ENCODE data around the gene ADRA1B.
A peak's percentile ranks its signal among the peaks of the same experiment; 100 is the strongest.

Gene ADRA1B

GRCh38 chr5:159887050-159887449, 29.2 kb upstream of the ADRA1B start:
- Histone ChIP-seq H3K27me3 (ENCODE audit: control insufficient read depth, insufficient read depth, low read length) (no peaks in the 10 kb centered on the region), H3K9ac (ENCODE audit: low read depth, low read length) (no peak overlapping the region), H3K9me3 (replicated peaks; ENCODE audit: low read length) (no peaks in the 10 kb centered on the region), H3K36me3 (ENCODE audit: insufficient read depth, low read length) (no peaks in the 10 kb centered on the region), H3K4me3 (ENCODE audit: low read length) (no peak overlapping the region), H3K4me1 (ENCODE audit: control insufficient read depth, insufficient read depth, low read length) (peaks cover 30% of the 10 kb centered on the region), H3K4me2 (ENCODE audit: low read length) (no peak overlapping the region)

GRCh38 chr5:159888860-159889259, 27.4 kb upstream of the ADRA1B start:
- no peaks in the 10 kb centered on the region for H3K9me3 ChIP-seq (replicated peaks; ENCODE audit: low read length)
- H3K4me1 ChIP-seq (ENCODE audit: control insufficient read depth, insufficient read depth, low read length): peaks cover 18% of the 10 kb centered on the region
- no peaks in the 10 kb centered on the region for H3K36me3 ChIP-seq (ENCODE audit: insufficient read depth, low read length)
- H3K27me3 ChIP-seq (ENCODE audit: control insufficient read depth, insufficient read depth, low read length): no peaks in the 10 kb centered on the region
- H3K4me3 ChIP-seq (ENCODE audit: low read length): no peak overlapping the region
- no peak overlapping the region for H3K9ac ChIP-seq (ENCODE audit: low read depth, low read length)
- no peak overlapping the region for H3K4me2 ChIP-seq (ENCODE audit: low read length)

GRCh38 chr5:159890141-159890540, 26.1 kb upstream of the ADRA1B start:
- Histone ChIP-seq H3K9me3 (replicated peaks; ENCODE audit: low read length) (no peaks in the 10 kb centered on the region), H3K4me3 (ENCODE audit: low read length) (no peak overlapping the region), H3K27me3 (ENCODE audit: control insufficient read depth, insufficient read depth, low read length) (no peaks in the 10 kb centered on the region), H3K9ac (ENCODE audit: low read depth, low read length) (no peak overlapping the region), H3K4me2 (ENCODE audit: low read length) (no peak overlapping the region), H3K36me3 (ENCODE audit: insufficient read depth, low read length) (no peaks in the 10 kb centered on the region), H3K4me1 (ENCODE audit: control insufficient read depth, insufficient read depth, low read length) (peaks cover 5% of the 10 kb centered on the region)

- H3K4me2 ChIP-seq (ENCODE audit: low read length): no peak overlapping the region
- no peak overlapping the region for H3K4me3 ChIP-seq (ENCODE audit: low read length)
- H3K27me3 ChIP-seq (ENCODE audit: control insufficient read depth, insufficient read depth, low read length): no peaks in the 10 kb centered on the region
- H3K4me1 ChIP-seq (ENCODE audit: control insufficient read depth, insufficient read depth, low read length): no peaks in the 10 kb centered on the region
- H3K9me3 ChIP-seq (replicated peaks; ENCODE audit: low read length): no peaks in the 10 kb centered on the region
- H3K36me3 ChIP-seq (ENCODE audit: insufficient read depth, low read length): no peaks in the 10 kb centered on the region
- no peak overlapping the region for H3K9ac ChIP-seq (ENCODE audit: low read depth, low read length)
Observed at GRCh38 chr5:159891371-159891770, 24.9 kb upstream of the ADRA1B start.

GRCh38 chr5:159893040-159893695, 23.1 kb upstream of the ADRA1B start:
- no peak overlapping the region for H3K4me2 ChIP-seq (ENCODE audit: low read length)
- no peak overlapping the region for H3K9ac ChIP-seq (ENCODE audit: low read depth, low read length)
- H3K27me3 ChIP-seq (ENCODE audit: control insufficient read depth, insufficient read depth, low read length): no peaks in the 10 kb centered on the region
- H3K4me1 ChIP-seq (ENCODE audit: control insufficient read depth, insufficient read depth, low read length): peaks cover 8% of the 10 kb centered on the region
- H3K4me3 ChIP-seq (ENCODE audit: low read length): no peak overlapping the region
- no peaks in the 10 kb centered on the region for H3K9me3 ChIP-seq (replicated peaks; ENCODE audit: low read length)
- H3K36me3 ChIP-seq (ENCODE audit: insufficient read depth, low read length): no peaks in the 10 kb centered on the region

GRCh38 chr5:159894149-159894720, 22.0 kb upstream of the ADRA1B start:
- no peaks in the 10 kb centered on the region for H3K27me3 ChIP-seq (ENCODE audit: control insufficient read depth, insufficient read depth, low read length)
- no peaks in the 10 kb centered on the region for H3K36me3 ChIP-seq (ENCODE audit: insufficient read depth, low read length)
- H3K4me3 ChIP-seq (ENCODE audit: low read length): no peak overlapping the region
- no peak overlapping the region for H3K9ac ChIP-seq (ENCODE audit: low read depth, low read length)
- H3K4me1 ChIP-seq (ENCODE audit: control insufficient read depth, insufficient read depth, low read length): peaks cover 16% of the 10 kb centered on the region
- H3K9me3 ChIP-seq (replicated peaks; ENCODE audit: low read length): no peaks in the 10 kb centered on the region
- no peak overlapping the region for H3K4me2 ChIP-seq (ENCODE audit: low read length)

GRCh38 chr5:159897786-159898393, 18.4 kb upstream of the ADRA1B start:
- peaks cover 36% of the 10 kb centered on the region for H3K4me1 ChIP-seq (ENCODE audit: control insufficient read depth, insufficient read depth, low read length)
- H3K4me2 ChIP-seq (ENCODE audit: low read length): no peak overlapping the region
- peak overlapping the region; percentile 2 for H3K9ac ChIP-seq (ENCODE audit: low read depth, low read length)
- no peaks in the 10 kb centered on the region for H3K27me3 ChIP-seq (ENCODE audit: control insufficient read depth, insufficient read depth, low read length)
- no peak overlapping the region for H3K4me3 ChIP-seq (ENCODE audit: low read length)
- H3K36me3 ChIP-seq (ENCODE audit: insufficient read depth, low read length): no peaks in the 10 kb centered on the region
- no peaks in the 10 kb centered on the region for H3K9me3 ChIP-seq (replicated peaks; ENCODE audit: low read length)

- Histone ChIP-seq H3K36me3 (ENCODE audit: insufficient read depth, low read length) (no peaks in the 10 kb centered on the region), H3K4me3 (ENCODE audit: low read length) (peak overlapping the region; percentile 42), H3K9ac (ENCODE audit: low read depth, low read length) (no peak overlapping the region), H3K4me1 (ENCODE audit: control insufficient read depth, insufficient read depth, low read length) (peaks cover 44% of the 10 kb centered on the region), H3K9me3 (replicated peaks; ENCODE audit: low read length) (no peaks in the 10 kb centered on the region), H3K27me3 (ENCODE audit: control insufficient read depth, insufficient read depth, low read length) (no peaks in the 10 kb centered on the region), H3K4me2 (ENCODE audit: low read length) (peak overlapping the region; percentile 50)
Observed at GRCh38 chr5:159899067-159900049, 16.9 kb upstream of the ADRA1B start.

GRCh38 chr5:159901308-159901707, 15.0 kb upstream of the ADRA1B start:
- Histone ChIP-seq H3K9me3 (replicated peaks; ENCODE audit: low read length) (no peaks in the 10 kb centered on the region), H3K4me3 (ENCODE audit: low read length) (no peak overlapping the region), H3K27me3 (ENCODE audit: control insufficient read depth, insufficient read depth, low read length) (no peaks in the 10 kb centered on the region), H3K4me2 (ENCODE audit: low read length) (no peak overlapping the region), H3K9ac (ENCODE audit: low read depth, low read length) (no peak overlapping the region), H3K4me1 (ENCODE audit: control insufficient read depth, insufficient read depth, low read length) (peaks cover 62% of the 10 kb centered on the region), H3K36me3 (ENCODE audit: insufficient read depth, low read length) (no peaks in the 10 kb centered on the region)

- no peak overlapping the region for H3K9ac ChIP-seq (ENCODE audit: low read depth, low read length)
- H3K27me3 ChIP-seq (ENCODE audit: control insufficient read depth, insufficient read depth, low read length): no peaks in the 10 kb centered on the region
- no peaks in the 10 kb centered on the region for H3K36me3 ChIP-seq (ENCODE audit: insufficient read depth, low read length)
- peaks cover 66% of the 10 kb centered on the region for H3K4me1 ChIP-seq (ENCODE audit: control insufficient read depth, insufficient read depth, low read length)
- no peak overlapping the region for H3K4me2 ChIP-seq (ENCODE audit: low read length)
- H3K9me3 ChIP-seq (replicated peaks; ENCODE audit: low read length): no peaks in the 10 kb centered on the region
- H3K4me3 ChIP-seq (ENCODE audit: low read length): no peak overlapping the region
Observed at GRCh38 chr5:159901772-159902171, 14.5 kb upstream of the ADRA1B start.

GRCh38 chr5:159902444-159903121, 13.7 kb upstream of the ADRA1B start:
- Histone ChIP-seq H3K27me3 (ENCODE audit: control insufficient read depth, insufficient read depth, low read length) (no peaks in the 10 kb centered on the region), H3K9ac (ENCODE audit: low read depth, low read length) (no peak overlapping the region), H3K4me3 (ENCODE audit: low read length) (no peak overlapping the region), H3K4me2 (ENCODE audit: low read length) (no peak overlapping the region), H3K36me3 (ENCODE audit: insufficient read depth, low read length) (no peaks in the 10 kb centered on the region), H3K9me3 (replicated peaks; ENCODE audit: low read length) (no peaks in the 10 kb centered on the region), H3K4me1 (ENCODE audit: control insufficient read depth, insufficient read depth, low read length) (peaks cover 72% of the 10 kb centered on the region)

Measured in skeletal muscle satellite cell (primary cell).